HG02884 (cell line): ENCODE measurements around the gene DCANP1.

ENCODE experiments used
- ATAC-seq: cut with Tn5 transposase; IDR thresholded peaks from one replicate; pipeline ENCODE4 v1.9.1; 2021; ENCODE audit warnings: mild to moderate bottlenecking, moderate library complexity; ENCODE audit not compliant: unreplicated experiment

DCANP1 gene

GRCh38 chr5:135443161-135443960, 3.8 kb downstream of the DCANP1 start:
- no peak for ATAC-seq

GRCh38 chr5:135442431-135443160, 4.6 kb downstream of the DCANP1 start:
- no peak for ATAC-seq

- no peak for ATAC-seq
Observed at GRCh38 chr5:135441919-135442318, 5.2 kb downstream of the DCANP1 start.

GRCh38 chr5:135441350-135441831, 5.8 kb downstream of the DCANP1 start:
- no peak for ATAC-seq

GRCh38 chr5:135440916-135441315, 6.2 kb downstream of the DCANP1 start:
- ATAC-seq: no peak

GRCh38 chr5:135439231-135440205, 7.6 kb downstream of the DCANP1 start:
- no peak for ATAC-seq

- ATAC-seq: no peak
Observed at GRCh38 chr5:135438636-135439221, 8.4 kb downstream of the DCANP1 start.

GRCh38 chr5:135437796-135438560, 9.2 kb downstream of the DCANP1 start:
- no peak for ATAC-seq

- ATAC-seq: no peak
Observed at GRCh38 chr5:135437422-135437795, 9.7 kb downstream of the DCANP1 start.

- no peak for ATAC-seq
Observed at GRCh38 chr5:135436951-135437418, 10.2 kb downstream of the DCANP1 start.

GRCh38 chr5:135435467-135436330, 11.4 kb downstream of the DCANP1 start:
- ATAC-seq: no peak

- no peak for ATAC-seq
Observed at GRCh38 chr5:135434591-135435466, 12.3 kb downstream of the DCANP1 start.

- no peak for ATAC-seq
Observed at GRCh38 chr5:135433681-135434426, 13.3 kb downstream of the DCANP1 start.

- ATAC-seq: no peak
Observed at GRCh38 chr5:135432113-135432512, 15.0 kb downstream of the DCANP1 start.

GRCh38 chr5:135430135-135430437, 17.1 kb downstream of the DCANP1 start:
- no peak for ATAC-seq

- ATAC-seq: no peak
Observed at GRCh38 chr5:135429301-135430134, 17.6 kb downstream of the DCANP1 start.
